ENCODE measurements around the gene RLN3. TPM values are rescaled to one million over a fixed set of nuclear protein-coding genes. Genes with fewer than 3 reads are reported as not detected.

RLN3 gene
- total and polyA plus RNA-seq, 3 donors from 2014 or later = 1.7 TPM; not detected in 2

GRCh38 chr19:13986348-13986904 lies 41.5 kb upstream of the RLN3 start:
- no peak for TF ChIP-seq POLR2A (IDR thresholded peaks at IDR 0.05)
- no peak for TF ChIP-seq CTCF (IDR thresholded peaks at IDR 0.05)
- intact Hi-C loops (cut with DNase I; ENCODE audit: low total_unique reads) = no loop called here
- 47 to 56% methylated on average over 15 to 18 of the region's 19 CpGs for WGBS, 2 donors
- Histone ChIP-seq H3K4me1 (peaks cover 17% of the 10 kb centered on the region), H3K36me3 (ENCODE audit: low read depth, missing control alignments) (no peaks in the 10 kb centered on the region), H3K4me3 (no peak overlapping the region), H3K9me3 (no peaks in the 10 kb centered on the region), H3K27me3 (no peaks in the 10 kb centered on the region), H3K27ac (peak overlapping the region; percentile 79 to 80)
- DNase-seq = peak; percentile 77

- TF ChIP-seq CTCF (IDR thresholded peaks at IDR 0.05) = no peak
- no peak for TF ChIP-seq POLR2A (IDR thresholded peaks at IDR 0.05)
- no peak overlapping the region for H3K4me3 ChIP-seq
- 61 to 67% methylated on average over 17 of the region's 17 CpGs for WGBS, 2 donors
- peaks cover 21% of the 10 kb centered on the region for H3K4me1 ChIP-seq
- intact Hi-C loops (cut with DNase I; ENCODE audit: low total_unique reads) = no loop called here
- DNase-seq = peak; percentile 32
- H3K36me3 ChIP-seq (ENCODE audit: low read depth, missing control alignments) = no peaks in the 10 kb centered on the region
- H3K27ac ChIP-seq = peak overlapping the region; percentile 79 to 80
- H3K27me3 ChIP-seq = no peaks in the 10 kb centered on the region
- H3K9me3 ChIP-seq = no peaks in the 10 kb centered on the region
These were observed 40.7 kb upstream of the RLN3 start for GRCh38 chr19:13987101-13987890.

- Histone ChIP-seq H3K4me1 (peaks cover 21% of the 10 kb centered on the region), H3K36me3 (ENCODE audit: low read depth, missing control alignments) (no peaks in the 10 kb centered on the region), H3K9me3 (no peaks in the 10 kb centered on the region), H3K27ac (no peak overlapping the region), H3K4me3 (no peak overlapping the region), H3K27me3 (no peaks in the 10 kb centered on the region)
- intact Hi-C loops (cut with DNase I; ENCODE audit: low total_unique reads) = no loop called here
- DNase-seq = no peak
- 82% methylated on average over 7 of the region's 7 CpGs for WGBS, 2 donors
- no peak for TF ChIP-seq POLR2A (IDR thresholded peaks at IDR 0.05)
- TF ChIP-seq CTCF (IDR thresholded peaks at IDR 0.05) = no peak
These were observed 38.5 kb upstream of the RLN3 start for GRCh38 chr19:13989487-13989886.

GRCh38 chr19:13990085-13990484 lies 37.9 kb upstream of the RLN3 start:
- Histone ChIP-seq H3K27me3 (no peaks in the 10 kb centered on the region), H3K36me3 (ENCODE audit: low read depth, missing control alignments) (no peaks in the 10 kb centered on the region)

More at GRCh38 chr19:13990085-13990484, 37.9 kb upstream of the RLN3 start:
- Histone ChIP-seq H3K9me3 (no peaks in the 10 kb centered on the region), H3K4me1 (peaks cover 21% of the 10 kb centered on the region), H3K27ac (no peak overlapping the region), H3K4me3 (no peak overlapping the region)
- intact Hi-C loops (cut with DNase I; ENCODE audit: low total_unique reads) = no loop called here
- 82 to 88% methylated on average over 8 of the region's 8 CpGs for WGBS, 2 donors
- no peak for DNase-seq
- no peak for TF ChIP-seq POLR2A (IDR thresholded peaks at IDR 0.05)
- no peak for TF ChIP-seq CTCF (IDR thresholded peaks at IDR 0.05)
